K562 (cell line): ENCODE measurements around the gene LPCAT3. TPM values are rescaled to one million over a fixed set of nuclear protein-coding genes. Genes with fewer than 3 reads are reported as not detected.
A peak's percentile ranks its signal among the peaks of the same experiment; 100 is the strongest.

Source experiments
- ATAC-seq: fragments of 200-7000 bp; cut with Tn5 transposase; 3 replicates; pipeline ENCODE4 v1.9.1; 2020; ENCODE audit warnings: moderate library complexity
- BruUV-seq: library from RNA; stranded (reverse); fragments of 400-500 nt; replicated peaks from 2 replicates; lab custom pipeline; 2021; lab: Mats Ljungman, UMichigan
- CTCF ChIA-PET: fragments of 300-600 bp; formaldehyde crosslinking; extraction: SDS; loops from one replicate; lab custom pipeline; 2021; ENCODE audit warnings: low intra/inter-chr PET ratio; lab: Yijun Ruan, JAX
- POLR2A ChIA-PET: fragments of 300-600, 350-650 bp; sonication (Branson Sonifier 250); formaldehyde crosslinking; extraction: SDS; loops from one replicate; lab custom pipeline; 2021; ENCODE audit warnings: antibody characterized with exemption, inconsistent platforms; lab: Yijun Ruan, JAX
- DNase-seq, 4 experiments: peaks; one replicate each; pipeline versions ENCODE4 v3.0.0 to v3.0.0-alpha.2; 2011 to 2018; ENCODE audit warnings: low spot score in 3 of 4, mixed read lengths in 3 of 4; ENCODE audit errors: extremely low read depth in 1 of 4
- FAIRE-seq: peaks from 2 replicates; lab custom pipeline; 2011; peaks lifted over from hg19 to GRCh38; lab: Jason Lieb, UNC
- H2AFZ ChIP-seq: 2 replicates; pipeline ENCODE4 v1.6.0; 2011; ENCODE audit warnings: low read depth, low read length, control low read depth, inconsistent platforms
- H3K27ac ChIP-seq: fragments of 200-600 bp; 3 replicates; pipeline ENCODE4 v1.8.0; 2011; ENCODE audit warnings: low read depth, mild to moderate bottlenecking, control low read depth, inconsistent platforms, low read length, moderate library complexity, mixed read lengths; ENCODE audit errors: extremely low read depth
- H3K27me3 ChIP-seq, 2 experiments: fragments of 300-600 bp in 1 of 2; 2 replicates in 1 of 2; 3 replicates in 1 of 2; pipeline versions ENCODE4 v1.6.0 to v1.8.0; 2011; ENCODE audit warnings: inconsistent platforms in 2 of 2, low read length in 2 of 2, mild to moderate bottlenecking in 1 of 2, mixed read lengths in 1 of 2, moderate library complexity in 1 of 2; ENCODE audit not compliant: control insufficient read depth in 2 of 2, insufficient read depth in 2 of 2
- H3K36me3 ChIP-seq: fragments of 300-600 bp; 3 replicates; pipeline ENCODE4 v1.8.0; 2011; ENCODE audit warnings: mild to moderate bottlenecking, low read length, inconsistent platforms; ENCODE audit not compliant: control insufficient read depth, insufficient read depth
- H3K4me1 ChIP-seq, 2 experiments: fragments of 200-600 bp in 1 of 2; replicated peaks in 1 of 2; 2 replicates in 1 of 2; 3 replicates in 1 of 2; pipeline versions ENCODE4 v1.5.1 to v1.8.0; 2011; ENCODE audit warnings: inconsistent platforms in 2 of 2, low read length in 2 of 2, mild to moderate bottlenecking in 1 of 2, mixed read lengths in 1 of 2, moderate library complexity in 1 of 2; ENCODE audit not compliant: control insufficient read depth in 2 of 2, insufficient read depth in 2 of 2
- H3K4me2 ChIP-seq: 2 replicates; pipeline ENCODE4 v1.6.1; 2011; ENCODE audit warnings: low read length, control low read depth, inconsistent platforms, mixed read lengths; ENCODE audit not compliant: insufficient read depth
- H3K4me3 ChIP-seq: fragments of 200-600 bp; sonication (generic), shearing (Covaris generic); 2 replicates; pipeline ENCODE4 v1.5.1; 2016; ENCODE audit warnings: control low read depth, inconsistent platforms
- H3K79me2 ChIP-seq: fragments of 200-600 bp; 3 replicates; pipeline ENCODE4 v1.8.0; 2011; ENCODE audit warnings: low read length, inconsistent platforms; ENCODE audit not compliant: control insufficient read depth, insufficient read depth
- H3K9ac ChIP-seq, 2 experiments: 2 replicates each; pipeline versions ENCODE4 v1.6.0 to v1.6.1; 2011; ENCODE audit warnings: low read depth in 2 of 2, low read length in 2 of 2, control low read depth in 1 of 2, inconsistent platforms in 1 of 2, mild to moderate bottlenecking in 1 of 2, mixed read lengths in 1 of 2; ENCODE audit not compliant: insufficient read depth in 1 of 2
- H3K9me1 ChIP-seq: one replicate; pipeline ENCODE4 v1.6.0; 2011; ENCODE audit warnings: inconsistent platforms, mild to moderate bottlenecking, low read length, moderate library complexity; ENCODE audit not compliant: control insufficient read depth, insufficient read depth
- H3K9me3 ChIP-seq: replicated peaks from 2 replicates; pipeline ENCODE4 v1.5.1; 2011; ENCODE audit warnings: low read depth, low read length, inconsistent platforms; ENCODE audit not compliant: control insufficient read depth, insufficient read depth
- H4K20me1 ChIP-seq: replicated peaks from 2 replicates; pipeline ENCODE4 v1.6.1; 2011; ENCODE audit warnings: low read length, inconsistent platforms, mixed read lengths; ENCODE audit not compliant: control insufficient read depth, insufficient read depth
- ARID2 ChIP-seq: fragments of 450-650 bp; IDR thresholded peaks from 2 replicates; pipeline ENCODE4 v1.6.1; 2017; ENCODE audit warnings: antibody characterized with exemption, mild to moderate bottlenecking
- BCL6 ChIP-seq: fragments of 250-450 bp; sonication (Bioruptor Pico); IDR thresholded peaks from 2 replicates; pipeline ENCODE4 v1.4.0; 2020
- CHD1 ChIP-seq: fragments of 200-600 bp; sonication (generic); IDR thresholded peaks from one replicate; pipeline ENCODE4 v1.6.1; 2012; ENCODE audit warnings: mild to moderate bottlenecking, moderate library complexity, low read length, inconsistent platforms
- FOXJ3 ChIP-seq: sonication (generic); formaldehyde crosslinking; IDR thresholded peaks from 2 replicates; pipeline ENCODE4 v1.4.0; 2020; ENCODE audit warnings: mild to moderate bottlenecking, missing genetic modification reagents
- HOMEZ ChIP-seq: fragments of 250-450 bp; sonication (Bioruptor Pico); IDR thresholded peaks from 2 replicates; pipeline ENCODE4 v1.4.0; 2020; ENCODE audit warnings: mild to moderate bottlenecking, moderate library complexity
- MAFF ChIP-seq: IDR thresholded peaks from 2 replicates; pipeline ENCODE4 v1.6.1; 2012; ENCODE audit warnings: low read length, improper control_type of control experiment
- NFIX ChIP-seq: fragments of 250-450 bp; sonication (Bioruptor Pico); IDR thresholded peaks from 2 replicates; pipeline ENCODE4 v1.4.0; 2020; ENCODE audit warnings: low read depth, mild to moderate bottlenecking, moderate library complexity
- NR0B1 ChIP-seq: fragments of 450-650 bp; IDR thresholded peaks from one replicate; pipeline ENCODE4 v1.6.1; 2018; ENCODE audit warnings: mild to moderate bottlenecking, moderate library complexity; ENCODE audit not compliant: partially characterized antibody
- NUFIP1 ChIP-seq: fragments of 450-650 bp; IDR thresholded peaks from 2 replicates; pipeline ENCODE4 v1.6.1; 2018; ENCODE audit not compliant: partially characterized antibody
- POLR2A ChIP-seq: fragments of 450-650 bp; conservative IDR thresholded peaks from 2 replicates; pipeline ENCODE4 v1.6.1; 2016
- POLR2B ChIP-seq: fragments of 450-650 bp; IDR thresholded peaks from 2 replicates; pipeline ENCODE4 v1.6.1; 2018; ENCODE audit warnings: low read depth; ENCODE audit not compliant: partially characterized antibody
- RAD21 ChIP-seq, 2 experiments: fragments of 250-450 bp in 1 of 2; fragments of 450-650 bp in 1 of 2; sonication (Bioruptor Pico) in 1 of 2; formaldehyde crosslinking in 1 of 2; IDR thresholded peaks in 1 of 2; conservative IDR thresholded peaks in 1 of 2; 2 replicates each; pipeline versions ENCODE4 v1.4.0 to v1.8.0; 2020 to 2022; ENCODE audit warnings: mild to moderate bottlenecking in 2 of 2, moderate library complexity in 1 of 2
- SIRT6 ChIP-seq: IDR thresholded peaks from one replicate; pipeline ENCODE4 v1.6.1; 2012; ENCODE audit warnings: low read depth, mild to moderate bottlenecking, control low read depth, inconsistent platforms, low read length, moderate library complexity
- SIX5 ChIP-seq, 2 experiments: IDR thresholded peaks; 2 replicates each; pipeline ENCODE4 v1.6.1; 2011; ENCODE audit warnings: low read length in 2 of 2, borderline replicate concordance in 1 of 2, low read depth in 1 of 2, mild to moderate bottlenecking in 1 of 2, moderate library complexity in 1 of 2; ENCODE audit not compliant: insufficient read depth in 1 of 2
- SNIP1 ChIP-seq: fragments of 450-650 bp; IDR thresholded peaks from 2 replicates; pipeline ENCODE4 v1.7.1; 2017; ENCODE audit warnings: low read depth, mild to moderate bottlenecking
- SOX6 ChIP-seq: fragments of 450-650 bp; IDR thresholded peaks from 2 replicates; pipeline ENCODE4 v1.6.1; 2014; ENCODE audit warnings: mild to moderate bottlenecking
- SRF ChIP-seq, 2 experiments: fragments of 250-450, 450-650 bp in 1 of 2; sonication (Bioruptor Pico) in 1 of 2; sonication (generic) in 1 of 2; formaldehyde crosslinking; IDR thresholded peaks; 2 replicates each; pipeline versions ENCODE4 v1.5.0 to v1.5.1; 2020 to 2022; ENCODE audit warnings: mild to moderate bottlenecking in 1 of 2, missing genetic modification reagents in 1 of 2
- TFAM ChIP-seq: fragments of 250-450 bp; sonication (Bioruptor Pico); conservative IDR thresholded peaks from 2 replicates; pipeline ENCODE4 v1.5.0; 2021; ENCODE audit warnings: mild to moderate bottlenecking, moderate library complexity
- ZNF174 ChIP-seq: fragments of 250-450 bp; sonication (Bioruptor Pico); IDR thresholded peaks from 2 replicates; pipeline ENCODE4 v1.4.0; 2020; ENCODE audit warnings: mild to moderate bottlenecking
- ZNF253 ChIP-seq: fragments of 250-450 bp; sonication (Bioruptor Pico); conservative IDR thresholded peaks from 2 replicates; pipeline ENCODE4 v1.6.1; 2021; ENCODE audit warnings: mild to moderate bottlenecking
- ZNF324 ChIP-seq: fragments of 250-450 bp; sonication (Bioruptor Pico); IDR thresholded peaks from 2 replicates; pipeline ENCODE4 v1.4.0; 2020; ENCODE audit warnings: mild to moderate bottlenecking
- ZNF511 ChIP-seq: sonication (generic); formaldehyde crosslinking; IDR thresholded peaks from 2 replicates; pipeline ENCODE4 v1.8.0; 2022; ENCODE audit warnings: mild to moderate bottlenecking, missing genetic modification reagents
- ZNF584 ChIP-seq: fragments of 200-800 bp; sonication (Bioruptor generic); IDR thresholded peaks from 2 replicates; pipeline ENCODE4 v1.6.1; 2016; ENCODE audit warnings: low read depth, mild to moderate bottlenecking, missing genetic modification characterization, missing compliant biosample characterization
- WGBS: fragments of 100-300 bp; shearing (Covaris generic); methylation state at CpG from one replicate; pipeline ENCODE4 v1.1.6; 2016; ENCODE audit warnings: low coverage, mixed read lengths; ENCODE audit not compliant: insufficient coverage; ENCODE audit errors: missing lambda C conversion rate; 5-methylcytosine and 5-hydroxymethylcytosine counted together
- in situ Hi-C: fragments of 300-500 bp; cut with MboI; formaldehyde crosslinking; loops from 4 replicates; pipeline ENCODE4 v1.15.0; 2018; ENCODE audit warnings: inconsistent platforms, mixed read lengths
- intact Hi-C: fragments of 100-400 bp; cut with micrococcal nuclease; formaldehyde crosslinking; loops from 2 replicates; pipeline ENCODE4 v1.14.2; 2022
- polyA plus RNA-seq, 8 experiments: library from polyadenylated mRNA; depleted of rRNA in 4 of 8; stranded (reverse) in 5 of 8; unstranded in 3 of 8; fragments of >200 nt; fragmentation: Nextera tagmentation in 2 of 8; fragmentation: Illumina TruSeq in 1 of 8; extraction: Ambion mirVana in 2 of 8; extraction: Trizol in 1 of 8; gene quantifications; 2 replicates each; pipeline versions ENCODE4 v1.2.1 to v1.2.3, GENCODE V29; 2011 to 2014; ENCODE audit warnings: inconsistent platforms in 1 of 8, missing spikeins in 1 of 8
- total RNA-seq, 7 experiments: library from RNA; depleted of rRNA in 6 of 7; stranded (reverse); fragments of >200 nt in 6 of 7; fragmentation: Illumina TruSeq in 2 of 7; extraction: Trizol in 2 of 7; gene quantifications; 2 replicates each; pipeline versions ENCODE4 v1.2.1 to v1.2.3, GENCODE V29; 2011 to 2021; ENCODE audit warnings: low replicate concordance in 1 of 7

LPCAT3 gene
- total and polyA plus RNA-seq, 9 of the 15 experiments (the other 6 are each of a cell fraction or from before 2014, with no cell fraction given) = 4.9 to 52.5 (median 25.3) TPM

GRCh38 chr12:7026854-7027253, 8.6 kb upstream of the LPCAT3 start:
- Histone ChIP-seq H3K79me2 (no peaks in the 10 kb centered on the region), H3K4me1 (peaks cover 0 to 6% of the 10 kb centered on the region in 2 experiments; a peak in 3 of 5 replicates), H3K4me2 (no peak overlapping the region), H3K4me3 (no peak overlapping the region), H3K27me3 (no peaks in the 10 kb centered on the region), H3K9me1 (no peaks in the 10 kb centered on the region), H3K9me3 (no peaks in the 10 kb centered on the region), H2AFZ (no peak overlapping the region), H3K9ac (no peak overlapping the region), H3K36me3 (no peaks in the 10 kb centered on the region), H4K20me1 (no peaks in the 10 kb centered on the region), H3K27ac (no peak overlapping the region)
- CTCF ChIA-PET = interaction anchor here (0.7 kb wide), 1 partner anchor 71 kb away, joined by 7 read pairs; no protein-coding TSS in a partner anchor
- no peak for DNase-seq
- ATAC-seq = peak; percentile 39; the same call in 2 of the 3 replicates
- intact Hi-C loops = no loop called here
- POLR2A ChIA-PET = interaction anchor here (0.7 kb wide), 1 partner anchor 101 kb away, joined by 4 read pairs; no protein-coding TSS in a partner anchor
- in situ Hi-C loops = no loop called here
- WGBS = no CpG with 5 or more reads among the region's 1 CpG
- no TSS peak for BruUV-seq
- no peak for FAIRE-seq
- no peak for TF ChIP-seq SIRT6
- TF ChIP-seq ZNF511 (CRISPR knock-in tag) = no peak
- no peak for TF ChIP-seq POLR2A
- TF ChIP-seq NR0B1 = no peak
- TF ChIP-seq NUFIP1 = no peak
- TF ChIP-seq ZNF324 = no peak
- no peak for TF ChIP-seq POLR2B
- no peak for TF ChIP-seq ZNF174 (CRISPR knock-in tag)
- TF ChIP-seq NFIX (CRISPR knock-in tag) = no peak
- no peak for TF ChIP-seq SOX6
- no peak for TF ChIP-seq BCL6 (CRISPR knock-in tag)
- TF ChIP-seq ZNF253 = no peak
- no peak for TF ChIP-seq MAFF
- TF ChIP-seq SRF (CRISPR knock-in tag; IDR thresholded peaks at IDR 0.05) = no peak
- TF ChIP-seq SIX5 (IDR thresholded peaks at IDR 0.05; ENCODE audit: borderline replicate concordance in 1 of 2, insufficient read depth in 1 of 2, low read depth in 1 of 2, low read length in 2 of 2) = no peak
- TF ChIP-seq HOMEZ (CRISPR knock-in tag) = no peak
- no peak for TF ChIP-seq ZNF584
- no peak for TF ChIP-seq RAD21 (CRISPR knock-in tag; conservative IDR thresholded peaks at IDR 0.05 in 1 of 2, IDR thresholded peaks at IDR 0.05 in 1 of 2)
- no peak for TF ChIP-seq FOXJ3 (CRISPR knock-in tag)
- no peak for TF ChIP-seq SNIP1
- no peak for TF ChIP-seq TFAM (CRISPR knock-in tag)
- TF ChIP-seq CHD1 = no peak
- no peak for TF ChIP-seq ARID2
